ENCODE measurements around the gene LIME1.

Gene LIME1

GRCh38 chr20:63735859-63736718 lies at the start of gene LIME1:
TSS of gene LIME1 (plus strand) at chr20:63736664. CDS start at chr20:63737550, 886 bp downstream.
- no peak for DNase-seq (ENCODE audit: low read depth)

- no peak for DNase-seq (ENCODE audit: low read depth)
These were observed 48.9 kb upstream of the LIME1 start for GRCh38 chr20:63687419-63688178.

- DNase-seq (ENCODE audit: low read depth), result no peak
These were observed 48.0 kb upstream of the LIME1 start for GRCh38 chr20:63688228-63689045.

- DNase-seq (ENCODE audit: low read depth), result no peak
These were observed 47.1 kb upstream of the LIME1 start for GRCh38 chr20:63689046-63690002.

- no peak for DNase-seq (ENCODE audit: low read depth)
These were observed 46.2 kb upstream of the LIME1 start for GRCh38 chr20:63690003-63690897.

GRCh38 chr20:63690898-63691710 lies 45.4 kb upstream of the LIME1 start:
- no peak for DNase-seq (ENCODE audit: low read depth)

- no peak for DNase-seq (ENCODE audit: low read depth)
These were observed 44.6 kb upstream of the LIME1 start for GRCh38 chr20:63691711-63692435.

GRCh38 chr20:63692436-63693082 lies 43.9 kb upstream of the LIME1 start:
- DNase-seq (ENCODE audit: low read depth), result no peak

- no peak for DNase-seq (ENCODE audit: low read depth)
These were observed 43.3 kb upstream of the LIME1 start for GRCh38 chr20:63693083-63693732.

GRCh38 chr20:63693733-63694583 lies 42.5 kb upstream of the LIME1 start:
- no peak for DNase-seq (ENCODE audit: low read depth)

- DNase-seq (ENCODE audit: low read depth), result no peak
These were observed 41.7 kb upstream of the LIME1 start for GRCh38 chr20:63694584-63695423.

- DNase-seq (ENCODE audit: low read depth), result no peak
These were observed 40.8 kb upstream of the LIME1 start for GRCh38 chr20:63695424-63696305.

- DNase-seq (ENCODE audit: low read depth), result no peak
These were observed 40.2 kb upstream of the LIME1 start for GRCh38 chr20:63696306-63696627.

GRCh38 chr20:63696628-63697356 lies 39.7 kb upstream of the LIME1 start, which contains the start of gene TNFRSF6B:
TSS of gene TNFRSF6B (plus strand) at chr20:63696652. CDS start at chr20:63696768, 116 bp downstream.
- DNase-seq (ENCODE audit: low read depth), result no peak

All from stimulated activated CD8-positive, alpha-beta memory T cell treated with anti-CD3 and anti-CD28 coated beads, Interleukin-15, amount 100 ng/mL, for 24 hours (primary cell).